Stimulated activated CD4-positive, alpha-beta T cell treated with anti-CD3 and anti-CD28 coated beads, Interleukin-12 subunit alpha, Interleukin-12 subunit beta, amount 100 ng/mL, for 48 hours (primary cell): Measurements from ENCODE around the gene DACT1.
A peak's percentile ranks its signal among the peaks of the same experiment; 100 is the strongest.

Experiments
- DNase-seq, 3 donors: peaks; one replicate each; pipeline ENCODE4 v3.0.0-alpha.2; 2020; ENCODE audit warnings: low read depth in 2 of 3, low spot score in 1 of 3

Gene DACT1

GRCh38 chr14:58635091-58635830 is 2.5 kb upstream of the DACT1 start:
- no peak for DNase-seq

GRCh38 chr14:58636129-58636528 is 1.6 kb upstream of the DACT1 start:
- DNase-seq, result no peak

- peak in 2 of 3 donors; percentile 13 to 30 for DNase-seq
These were observed 747 bp upstream of the DACT1 start for GRCh38 chr14:58637040-58637390.

- peak in 2 of 3 donors; percentile 6 to 7 for DNase-seq
These were observed 752 bp downstream of the DACT1 start for GRCh38 chr14:58638231-58639197.

- no peak for DNase-seq
These were observed 1.4 kb downstream of the DACT1 start for GRCh38 chr14:58639198-58639565.

GRCh38 chr14:58639842-58640484 is 2.2 kb downstream of the DACT1 start:
- peak in 1 of 3 donors; percentile 15 for DNase-seq

GRCh38 chr14:58640959-58641358 is 3.2 kb downstream of the DACT1 start:
- no peak for DNase-seq

- no peak for DNase-seq
These were observed 3.7 kb downstream of the DACT1 start for GRCh38 chr14:58641509-58641908.

- DNase-seq, result no peak
These were observed 5.6 kb downstream of the DACT1 start for GRCh38 chr14:58643366-58643765.

- DNase-seq, result no peak
These were observed 7.9 kb downstream of the DACT1 start for GRCh38 chr14:58645641-58646040.

GRCh38 chr14:58646479-58646878 is 8.7 kb downstream of the DACT1 start:
- no peak for DNase-seq

- no peak for DNase-seq
These were observed 10.0 kb downstream of the DACT1 start for GRCh38 chr14:58647777-58648176.

- DNase-seq, result no peak
These were observed 13.1 kb downstream of the DACT1 start for GRCh38 chr14:58650857-58651256.

- DNase-seq, result no peak
These were observed 19.1 kb downstream of the DACT1 start for GRCh38 chr14:58656671-58657411.

- no peak for DNase-seq
These were observed 21.3 kb downstream of the DACT1 start for GRCh38 chr14:58659061-58659460.

GRCh38 chr14:58659846-58660245 is 22.1 kb downstream of the DACT1 start:
- no peak for DNase-seq

GRCh38 chr14:58660407-58660806 is 22.6 kb downstream of the DACT1 start:
- no peak for DNase-seq

GRCh38 chr14:58662018-58662417 is 24.3 kb downstream of the DACT1 start:
- DNase-seq, result no peak

GRCh38 chr14:58662759-58663158 is 25.0 kb downstream of the DACT1 start:
- no peak for DNase-seq

GRCh38 chr14:58663494-58664111 is 25.8 kb downstream of the DACT1 start:
- DNase-seq, result no peak
